ENCODE results near the gene ZNF236. TPM values are rescaled to one million over a fixed set of nuclear protein-coding genes. Genes with fewer than 3 reads are reported as not detected.

Gene ZNF236
- total RNA-seq, 1 donor from 2014 or later = 13.3 TPM

DNA sequence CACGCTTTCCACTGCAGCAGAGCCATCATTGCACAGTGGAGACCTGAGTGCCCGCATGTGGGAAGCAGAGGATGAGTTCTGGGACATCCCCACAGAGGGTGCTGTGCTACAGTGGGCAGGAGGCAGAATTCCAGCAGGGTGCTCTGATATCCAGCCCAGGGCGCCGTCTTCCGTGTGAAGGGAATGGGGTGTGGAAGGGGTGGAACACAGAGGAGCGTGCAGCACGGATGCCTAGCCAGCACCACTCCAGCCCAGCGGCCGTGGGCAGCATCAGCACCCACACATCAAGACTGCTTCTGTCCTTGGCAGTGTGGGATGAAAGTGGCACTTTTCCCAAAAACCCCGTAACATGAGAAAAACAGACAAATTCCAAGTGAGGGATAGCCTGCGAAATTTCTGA lies 134.3 kb downstream of the ZNF236 start:
- no peak for TF ChIP-seq CTCF (IDR thresholded peaks at IDR 0.05; ENCODE audit: insufficient read depth, low read depth, low read length)
- TF ChIP-seq EZH2 (IDR thresholded peaks at IDR 0.05; ENCODE audit: insufficient read depth, low read length) = no peak
- Histone ChIP-seq H3K79me2 (ENCODE audit: insufficient read depth, low read length) (no peaks in the 10 kb centered on the region), H4K20me1 (ENCODE audit: insufficient read depth, low read length) (peaks cover 3% of the 10 kb centered on the region), H3K9me3 (ENCODE audit: insufficient read depth, low read depth, low read length) (no peaks in the 10 kb centered on the region), H3K4me2 (ENCODE audit: low read length) (no peak overlapping the region), H3K27ac (ENCODE audit: low read depth, low read length) (no peak overlapping the region), H3K4me1 (ENCODE audit: insufficient read depth, low read length) (no peaks in the 10 kb centered on the region), H3K27me3 (ENCODE audit: insufficient read depth, low read length) (no peaks in the 10 kb centered on the region), H3K9ac (ENCODE audit: low read length) (no peak overlapping the region), H2AFZ (ENCODE audit: low read depth, low read length) (no peak overlapping the region), H3K36me3 (ENCODE audit: insufficient read depth, low read length) (peaks cover 5% of the 10 kb centered on the region), H3K4me3 (ENCODE audit: insufficient read depth, low read depth, low read length) (no peak overlapping the region)
- Mint-ChIP-seq H3K27ac (ENCODE audit: unreplicated experiment) (no peak overlapping the region), H3K36me3 (ENCODE audit: low read depth, unreplicated experiment) (peaks cover 24% of the 10 kb centered on the region), H3K27me3 (ENCODE audit: low read depth, unreplicated experiment) (no peaks in the 10 kb centered on the region), H3K4me1 (ENCODE audit: low read depth, unreplicated experiment) (no peaks in the 10 kb centered on the region), H3K4me3 (ENCODE audit: unreplicated experiment) (no peak overlapping the region), H3K9me3 (ENCODE audit: unreplicated experiment) (peaks cover under 1% of the 10 kb centered on the region)
- no peak for FAIRE-seq
- DNase-seq (ENCODE audit: low read depth) = no peak

DNA sequence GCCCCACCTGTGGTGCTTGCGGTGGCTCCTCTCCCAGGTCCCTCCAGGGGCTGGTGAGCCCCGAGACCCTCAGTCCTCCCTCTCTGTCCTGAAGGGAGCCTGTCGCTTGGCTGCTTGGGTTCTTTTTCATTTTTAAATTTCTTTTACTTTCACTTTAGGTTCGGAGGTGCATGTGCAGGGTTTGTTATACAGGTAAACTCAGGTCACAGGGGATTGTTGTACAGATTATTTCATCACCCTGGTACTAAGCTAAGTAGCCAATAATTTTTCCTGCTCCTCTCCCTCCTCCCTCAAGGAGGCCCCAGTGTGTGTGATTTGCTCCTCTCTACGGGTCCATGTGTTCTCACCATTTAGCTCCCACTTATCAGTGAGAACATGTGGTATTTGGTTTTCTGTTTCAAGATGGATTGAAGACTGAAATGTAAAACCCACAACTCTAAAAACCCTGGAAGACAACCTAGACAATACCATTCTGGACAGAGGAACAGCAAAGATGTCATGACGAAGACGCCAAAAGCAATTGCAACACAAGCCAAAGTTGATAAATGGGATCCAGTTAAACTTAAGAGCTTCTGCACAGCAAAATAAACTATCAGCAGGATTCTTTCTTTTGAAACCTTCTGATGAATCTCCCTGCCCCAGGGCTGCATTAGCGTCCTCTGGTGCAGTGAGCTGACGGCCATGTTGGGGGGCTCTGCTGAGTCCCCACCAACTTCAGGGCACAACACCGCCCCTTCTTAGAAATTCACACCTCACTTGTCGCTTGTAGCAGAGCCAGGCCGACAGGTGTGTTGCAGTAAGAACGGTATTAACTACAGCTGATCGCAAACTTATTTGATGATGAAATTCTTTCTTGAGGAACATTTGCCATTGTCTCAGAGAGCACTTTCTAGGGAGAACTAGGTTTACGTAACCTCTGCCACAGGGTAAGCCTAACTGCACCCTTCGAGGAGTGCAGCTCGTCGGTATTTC lies 135.3 kb downstream of the ZNF236 start:
- peaks cover 25% of the 10 kb centered on the region for H3K36me3 Mint-ChIP-seq (ENCODE audit: low read depth, unreplicated experiment)
- peaks cover 4% of the 10 kb centered on the region for H3K9me3 Mint-ChIP-seq (ENCODE audit: unreplicated experiment)
- Histone ChIP-seq H3K4me2 (ENCODE audit: low read length) (no peak overlapping the region), H3K79me2 (ENCODE audit: insufficient read depth, low read length) (no peaks in the 10 kb centered on the region), H3K27ac (ENCODE audit: low read depth, low read length) (no peak overlapping the region), H3K9ac (ENCODE audit: low read length) (no peak overlapping the region), H4K20me1 (ENCODE audit: insufficient read depth, low read length) (peaks cover 3% of the 10 kb centered on the region), H3K27me3 (ENCODE audit: insufficient read depth, low read length) (no peaks in the 10 kb centered on the region), H3K4me1 (ENCODE audit: insufficient read depth, low read length) (no peaks in the 10 kb centered on the region), H3K9me3 (ENCODE audit: insufficient read depth, low read depth, low read length) (no peaks in the 10 kb centered on the region), H3K36me3 (ENCODE audit: insufficient read depth, low read length) (no peaks in the 10 kb centered on the region), H3K4me3 (ENCODE audit: insufficient read depth, low read depth, low read length) (no peak overlapping the region), H2AFZ (ENCODE audit: low read depth, low read length) (no peak overlapping the region)
- no peak overlapping the region for H3K4me3 Mint-ChIP-seq (ENCODE audit: unreplicated experiment)
- DNase-seq (ENCODE audit: low read depth) = no peak
- H3K27me3 Mint-ChIP-seq (ENCODE audit: low read depth, unreplicated experiment) = no peaks in the 10 kb centered on the region
- FAIRE-seq = no peak
- H3K27ac Mint-ChIP-seq (ENCODE audit: unreplicated experiment) = no peak overlapping the region
- no peaks in the 10 kb centered on the region for H3K4me1 Mint-ChIP-seq (ENCODE audit: low read depth, unreplicated experiment)
- no peak for TF ChIP-seq EZH2 (IDR thresholded peaks at IDR 0.05; ENCODE audit: insufficient read depth, low read length)
- no peak for TF ChIP-seq CTCF (IDR thresholded peaks at IDR 0.05; ENCODE audit: insufficient read depth, low read depth, low read length)
